GM18858 (cell line): ENCODE results near the gene TAB2.
A peak's percentile ranks its signal among the peaks of the same experiment; 100 is the strongest.
"Not testable (repeated sequence)": the region's sequence is repeated elsewhere in the genome, so short reads cannot be mapped to it uniquely, and the experiment has no call there.

ENCODE experiments used
- ATAC-seq: cut with Tn5 transposase; IDR thresholded peaks from one replicate; pipeline ENCODE4 v1.9.1; 2021; ENCODE audit not compliant: unreplicated experiment

Gene TAB2

DNA sequence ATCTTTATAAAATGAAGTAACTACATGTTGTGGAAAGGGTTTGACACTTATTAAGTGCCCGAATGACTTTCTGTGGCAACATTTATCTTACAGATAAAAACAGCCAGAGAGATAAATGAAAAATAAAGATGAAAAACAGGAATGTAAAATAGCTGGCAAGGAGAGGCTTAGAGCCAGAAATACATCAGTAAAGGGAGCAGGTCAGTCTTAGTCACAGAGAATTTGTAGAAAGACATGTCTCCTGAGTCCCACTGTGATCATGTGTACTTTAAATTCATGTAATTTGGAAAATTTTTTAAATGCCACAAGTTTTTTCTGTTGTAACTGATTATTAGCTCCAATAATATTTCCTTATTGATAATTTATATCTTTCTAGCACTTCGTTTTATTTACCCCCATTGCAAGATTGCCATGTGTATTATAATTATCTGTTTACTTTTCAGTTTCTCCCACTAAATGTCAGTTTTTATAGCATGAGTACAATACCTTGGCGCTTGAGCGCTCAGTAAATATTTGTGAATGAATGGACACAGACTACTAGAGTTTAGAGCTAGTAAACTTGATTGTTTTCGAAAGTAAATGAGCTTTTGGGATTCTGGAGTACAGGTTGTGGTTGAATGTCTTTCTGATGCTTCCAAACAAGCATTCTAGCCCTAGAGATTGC lies 15.2 kb downstream of the TAB2 start:
- no peak for ATAC-seq

DNA sequence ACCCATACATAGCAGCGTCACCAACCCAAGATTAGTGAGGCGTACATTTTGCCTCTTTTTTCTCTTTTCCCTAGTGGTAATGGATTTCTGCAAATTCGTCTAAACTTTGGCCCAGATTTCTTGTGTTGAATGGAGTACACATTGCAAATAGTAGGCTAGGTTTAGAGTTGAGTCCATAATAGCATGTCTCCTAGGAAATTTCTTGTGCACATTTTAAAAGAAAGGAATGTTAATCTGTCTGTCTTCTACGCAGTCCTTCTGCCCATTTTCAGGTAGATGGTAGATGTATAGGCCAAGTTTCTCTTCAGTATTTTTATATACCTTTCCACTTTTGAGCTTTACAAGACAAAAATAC lies 15.7 kb downstream of the TAB2 start:
- ATAC-seq = no peak

- no peak for ATAC-seq
Observed at GRCh38 chr6:149334201-149334600, 16.7 kb downstream of the TAB2 start.

GRCh38 chr6:149334682-149335160 lies 17.2 kb downstream of the TAB2 start:
- ATAC-seq = no peak

DNA sequence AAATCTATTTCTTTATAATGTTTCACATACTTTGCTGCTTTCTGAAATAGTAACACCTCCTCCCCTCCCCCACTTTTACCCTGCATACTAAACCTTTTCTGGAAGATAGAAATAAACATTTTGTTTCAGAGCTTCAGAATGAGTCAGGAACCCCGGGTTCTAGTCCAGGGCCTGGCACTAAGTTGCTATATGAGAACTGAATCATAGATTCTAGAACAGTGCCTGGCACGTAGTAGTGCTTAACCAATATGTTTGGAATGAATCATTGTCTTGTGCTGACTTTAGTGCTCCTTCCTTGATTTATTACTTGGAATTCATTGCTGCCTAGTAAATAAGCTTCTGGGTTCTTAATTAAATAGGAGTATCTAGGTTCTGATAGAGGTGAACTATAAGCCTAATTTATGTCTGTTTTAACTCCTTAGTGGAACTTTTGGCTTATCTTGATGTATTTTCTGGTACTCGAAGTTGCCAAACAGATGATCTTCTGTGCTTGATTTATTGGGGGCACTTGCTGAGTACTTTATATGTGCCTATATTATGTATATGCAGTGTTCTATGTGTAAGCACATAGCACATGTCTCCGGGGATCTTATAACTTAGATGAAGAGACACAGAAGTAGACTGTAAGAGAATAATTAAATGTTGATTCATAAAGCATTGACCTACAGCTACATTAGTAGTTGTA lies 18.6 kb downstream of the TAB2 start:
- peak; percentile 40 for ATAC-seq

DNA sequence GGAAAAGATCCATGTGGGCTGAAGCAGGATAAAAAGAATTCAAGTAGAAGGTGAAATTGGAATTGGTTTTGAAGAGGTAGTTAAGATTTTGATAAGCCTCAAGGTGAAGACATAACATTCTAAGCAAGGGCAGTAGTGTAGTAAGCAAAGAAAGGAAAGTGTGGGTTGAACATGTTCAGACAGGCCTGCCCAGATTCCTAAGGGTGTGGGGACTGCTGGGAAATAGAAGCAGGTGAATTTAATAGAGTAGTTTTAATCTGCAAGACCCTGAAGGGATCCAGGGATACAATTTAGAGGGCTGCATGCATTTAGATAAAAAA lies 19.1 kb downstream of the TAB2 start:
- ATAC-seq = no peak

GRCh38 chr6:149337320-149337719 lies 19.8 kb downstream of the TAB2 start:
- no peak for ATAC-seq

GRCh38 chr6:149340200-149340599 lies 22.7 kb downstream of the TAB2 start:
- ATAC-seq = no peak

DNA sequence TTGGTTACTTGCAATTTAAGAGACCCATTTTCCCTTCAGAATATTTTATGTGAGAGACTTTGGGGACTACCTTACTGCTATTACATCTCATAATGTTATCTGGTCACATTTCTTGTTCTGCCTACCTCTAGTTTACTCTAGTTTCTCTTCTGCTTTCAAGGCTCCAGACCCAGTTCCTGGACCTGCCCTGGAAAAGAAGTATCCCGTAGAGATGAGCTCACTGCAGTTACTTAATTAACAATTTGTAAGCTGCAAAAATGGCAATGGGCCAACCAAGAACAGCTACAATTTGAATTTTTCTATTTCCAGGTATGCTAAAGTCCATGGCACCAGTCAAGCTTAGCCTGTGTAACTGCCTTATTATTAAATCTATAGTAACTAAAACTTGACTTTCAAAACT lies 25.0 kb downstream of the TAB2 start:
- peak; percentile 54 for ATAC-seq

DNA sequence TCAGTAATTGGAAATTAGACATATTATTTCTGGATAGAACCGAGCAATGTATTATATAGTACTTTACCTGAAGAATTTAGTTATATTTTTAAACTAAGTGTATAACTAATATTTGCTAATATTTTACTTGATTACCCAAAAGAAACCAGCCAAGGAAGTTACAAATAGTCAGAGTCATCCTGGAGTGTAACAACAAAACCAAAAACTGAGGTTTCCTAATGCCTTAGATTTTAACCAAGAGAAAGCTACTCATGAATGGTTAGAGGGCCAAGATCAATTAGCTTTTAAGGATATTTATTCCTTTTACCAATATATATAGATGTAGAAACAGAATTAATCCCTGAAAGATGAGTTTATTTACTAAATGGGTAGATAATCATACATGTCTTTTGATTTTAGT lies 26.0 kb downstream of the TAB2 start:
- no peak for ATAC-seq

GRCh38 chr6:149346078-149346477 lies 28.6 kb downstream of the TAB2 start:
- ATAC-seq = no peak

DNA sequence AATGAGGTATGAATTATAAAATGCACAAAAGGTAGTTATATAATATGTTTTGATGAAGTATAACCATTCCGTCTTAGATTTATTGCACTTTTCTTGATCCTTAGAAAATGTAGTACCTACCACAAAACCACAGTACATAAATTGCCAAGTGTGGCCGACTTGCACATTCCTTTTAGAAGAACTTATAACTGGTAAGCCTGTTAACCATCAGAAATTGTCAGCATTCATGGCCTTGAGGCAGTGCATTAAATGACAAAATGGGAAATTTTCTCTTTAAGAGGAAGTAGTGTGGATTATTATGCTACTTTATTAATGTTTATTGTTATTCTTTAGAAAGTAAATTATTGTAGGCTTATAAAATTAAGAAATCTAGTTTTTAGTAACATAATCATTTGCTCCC lies 29.6 kb downstream of the TAB2 start:
- no peak for ATAC-seq

- not testable (repeated sequence) for ATAC-seq
Observed at GRCh38 chr6:149349279-149349678, 31.8 kb downstream of the TAB2 start.

DNA sequence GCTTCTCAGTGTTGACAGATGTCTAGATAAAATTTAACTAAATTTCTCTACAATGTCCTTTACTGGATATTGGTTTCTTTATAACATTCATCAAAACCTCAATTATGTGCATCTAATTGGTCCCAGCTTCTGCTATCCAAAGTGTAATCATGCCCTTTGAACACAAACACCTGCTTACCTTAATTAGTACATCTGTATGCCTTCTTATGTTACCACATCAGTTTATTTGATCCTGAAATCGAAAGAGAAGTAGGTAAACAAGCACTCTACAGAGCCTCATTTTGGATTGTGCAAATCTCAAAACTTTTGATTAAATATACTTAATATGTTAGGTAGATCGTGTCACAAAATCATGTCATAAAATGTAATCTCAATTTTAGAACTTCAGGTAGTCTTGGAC lies 36.5 kb downstream of the TAB2 start:
- ATAC-seq = no peak

DNA sequence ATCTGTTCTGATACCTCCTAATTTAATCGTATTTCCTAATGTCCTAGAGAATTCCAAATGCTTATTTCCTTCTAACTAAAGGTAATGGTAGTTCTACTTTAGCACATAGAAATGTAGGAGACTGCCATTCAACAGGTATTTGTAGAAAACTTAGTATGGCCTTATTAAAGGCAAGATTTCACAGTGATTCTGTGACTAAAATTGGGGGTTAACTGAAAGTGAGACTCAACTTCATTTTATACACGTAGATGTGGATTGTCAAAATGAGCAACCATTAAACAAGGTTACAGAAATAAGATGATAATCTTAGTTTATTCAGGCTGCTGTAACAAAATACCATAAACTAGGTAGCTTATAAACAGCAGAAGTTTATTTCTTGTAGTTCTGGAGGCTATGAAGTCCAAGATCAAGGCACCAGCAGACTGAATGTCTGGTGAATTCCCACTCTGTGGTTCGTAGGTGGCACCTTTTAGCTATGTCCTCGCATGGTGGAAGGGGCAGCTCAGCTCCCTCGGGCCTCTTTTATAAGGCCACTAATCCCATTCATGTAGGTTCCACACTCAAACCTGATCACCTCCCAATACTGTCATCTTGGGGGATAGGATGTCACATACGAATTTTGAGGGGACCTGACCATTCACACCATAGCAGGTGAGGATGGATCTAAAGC lies 38.7 kb downstream of the TAB2 start:
- ATAC-seq = no peak

GRCh38 chr6:149357726-149358538 lies 40.4 kb downstream of the TAB2 start:
- ATAC-seq = no peak

DNA sequence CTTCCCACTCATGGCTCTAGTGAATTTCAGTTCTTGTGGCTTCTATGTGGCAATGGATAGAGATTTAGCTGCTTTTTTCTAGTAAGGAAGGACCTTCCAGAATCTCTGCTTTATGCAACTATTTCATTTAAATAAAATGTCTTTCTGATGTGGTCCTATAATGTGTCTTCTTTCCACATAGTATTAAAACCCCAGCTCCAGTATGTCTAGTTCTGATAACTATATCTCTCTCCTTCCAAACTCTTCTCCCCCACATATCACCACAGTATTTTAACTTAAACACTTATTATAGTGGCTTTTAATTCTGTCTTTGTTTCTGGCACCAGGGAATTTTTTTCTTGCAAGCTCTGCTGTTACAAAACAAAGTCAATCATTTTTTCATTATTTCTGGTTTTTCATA lies 41.9 kb downstream of the TAB2 start:
- ATAC-seq = no peak

- ATAC-seq = no peak
Observed at GRCh38 chr6:149360536-149360935, 43.0 kb downstream of the TAB2 start.

DNA sequence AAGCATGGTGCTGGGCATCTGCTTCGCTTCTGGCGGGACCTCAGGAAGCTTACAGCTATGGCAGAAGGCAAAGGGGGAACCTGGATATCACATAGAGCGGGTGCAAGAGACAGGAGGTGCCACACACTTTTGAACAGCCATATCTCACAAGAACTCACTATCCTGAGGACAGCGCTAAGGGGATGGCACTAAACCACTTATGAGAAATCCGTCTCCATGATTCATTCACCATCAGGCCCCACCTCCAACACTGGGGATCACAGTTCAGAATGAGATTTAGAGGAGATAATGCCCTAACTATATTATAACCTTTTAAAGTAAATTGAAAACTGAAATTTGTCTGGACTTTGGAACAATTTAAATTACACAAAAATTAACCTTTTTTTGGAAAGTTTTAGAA lies 44.8 kb downstream of the TAB2 start:
- no peak for ATAC-seq

DNA sequence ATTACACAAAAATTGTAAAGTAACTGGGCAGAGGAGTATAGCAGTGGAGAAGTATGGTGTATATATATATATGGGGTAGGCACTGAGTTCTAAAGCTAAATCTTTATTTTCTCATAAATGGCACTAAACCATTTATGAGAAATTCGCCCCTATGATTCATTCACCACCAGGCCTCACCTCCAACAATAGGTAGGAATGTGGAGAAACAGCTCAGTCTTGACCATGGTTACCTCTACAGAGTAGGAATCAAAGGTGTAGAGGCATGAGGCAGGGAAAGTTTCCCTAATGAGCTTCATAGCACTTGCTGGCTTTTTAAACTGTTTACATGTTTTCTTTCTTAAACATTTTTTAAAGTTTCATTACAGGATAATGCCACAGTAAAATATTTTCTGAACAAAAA lies 45.6 kb downstream of the TAB2 start:
- no peak for ATAC-seq

GRCh38 chr6:149364557-149364956 lies 47.0 kb downstream of the TAB2 start:
- no peak for ATAC-seq

DNA sequence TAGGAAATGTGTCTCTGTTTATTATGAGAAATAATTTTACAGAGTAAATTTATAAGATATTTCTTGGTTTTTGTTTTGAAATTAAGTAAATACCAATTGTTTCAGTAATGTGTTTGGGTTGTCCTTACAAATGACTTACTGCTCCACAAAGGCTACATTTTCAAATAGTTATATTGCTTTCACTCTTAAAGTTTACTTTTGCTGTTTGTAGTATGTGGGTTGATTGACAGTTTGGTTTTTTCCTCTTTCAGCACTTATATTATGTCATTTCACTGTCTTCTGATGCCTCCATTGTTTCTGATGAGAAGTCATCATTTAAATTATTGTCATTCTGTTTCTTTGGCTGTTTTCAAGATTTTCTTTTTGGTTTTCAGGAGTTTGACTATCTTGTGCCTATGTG lies 47.7 kb downstream of the TAB2 start:
- ATAC-seq = no peak
